Kidney (tissue), 14 donors: Measurements from ENCODE around the gene KIR3DL2. TPM values are rescaled to one million over a fixed set of nuclear protein-coding genes. Genes with fewer than 3 reads are reported as not detected.

Experiments
- DNase-seq, 5 donors: peaks; one replicate each; pipeline ENCODE4 v3.0.0-alpha.2; 2013 to 2020
- FAIRE-seq: peaks from 2 replicates; lab custom pipeline; 2012; peaks lifted over from hg19 to GRCh38; lab: Jason Lieb, UNC
- H3K27ac ChIP-seq, 2 donors: one replicate each; pipeline ENCODE4 v1.7.0; 2013; ENCODE audit warnings: low read depth in 2 of 2, low read length in 2 of 2, inconsistent platforms in 1 of 2
- H3K27me3 ChIP-seq: one replicate; pipeline ENCODE4 v1.7.1; 2013; ENCODE audit warnings: low read length, inconsistent platforms; ENCODE audit not compliant: control insufficient read depth, insufficient read depth
- H3K36me3 ChIP-seq, 3 donors: one replicate each; pipeline versions ENCODE4 v1.7.0 to v1.7.1; 2013; ENCODE audit warnings: low read length in 3 of 3, control low read depth in 1 of 3, inconsistent platforms in 1 of 3; ENCODE audit not compliant: insufficient read depth in 3 of 3, control insufficient read depth in 2 of 3
- H3K4me1 ChIP-seq, 3 donors: one replicate each; pipeline versions ENCODE4 v1.7.0 to v1.7.1; 2013; ENCODE audit warnings: low read length in 3 of 3, inconsistent platforms in 1 of 3, low read depth in 1 of 3; ENCODE audit not compliant: control insufficient read depth in 2 of 3, insufficient read depth in 2 of 3
- H3K4me3 ChIP-seq, 3 donors: one replicate each; pipeline versions ENCODE4 v1.7.0 to v1.8.1; 2013; ENCODE audit warnings: low read length in 3 of 3, control low read depth in 1 of 3, inconsistent platforms in 1 of 3
- H3K9ac ChIP-seq, 3 donors: one replicate each; pipeline versions ENCODE4 v1.7.0 to v1.7.1; 2013; ENCODE audit warnings: low read length in 3 of 3, control low read depth in 1 of 3, inconsistent platforms in 1 of 3
- H3K9me3 ChIP-seq, 3 donors: one replicate each; pipeline versions ENCODE4 v1.7.0 to v1.7.1; 2013; ENCODE audit warnings: low read length in 3 of 3, control low read depth in 1 of 3, inconsistent platforms in 1 of 3; ENCODE audit not compliant: control insufficient read depth in 2 of 3, insufficient read depth in 1 of 3
- intact Hi-C: fragments of 100-400 bp; cut with DNase I; formaldehyde crosslinking; loops from one replicate; pipeline ENCODE4 v1.11.1; 2022
- polyA plus RNA-seq: library from polyadenylated mRNA; stranded (reverse); fragments of 350-450 nt; fragmentation: Illumina TruSeq; extraction: RNeasy Lipid Tissue Mini Kit (QIAGEN cat#74804); gene quantifications from one replicate; pipeline ENCODE4 v1.2.3, GENCODE V29; 2014; ENCODE audit warnings: low read depth, low replicate concordance; ENCODE audit not compliant: insufficient read depth
- total RNA-seq: library from RNA; stranded (reverse); fragmentation: NEBNext Ultra II Directional; extraction: Animal tissue kit (Norgen Biotek cat#: 25700); gene quantifications from one replicate; pipeline ENCODE4 v1.2.1, GENCODE V29; 2021
- TF ChIP-seq, protein P1 (sequence below): IDR thresholded peaks from 3 replicates; pipeline ENCODE4 v1.5.1; 2012; ENCODE audit warnings: mild to moderate bottlenecking, moderate library complexity, borderline replicate concordance; ENCODE audit not compliant: insufficient read depth; ENCODE audit errors: extremely low read depth
- donor health status: control.
- donor health status: control.
- donor health status: control.
- donor health status: control.
- donor health status: control.
- donor health status: DM: yes; HTN: yes; CAD: no.
- donor health status: Normal renal cell carcinoma (clear cell type).

KIR3DL2 gene
- total and polyA plus RNA-seq, 2 donors from 2014 or later = 0.13 TPM; not detected in 1

DNA sequence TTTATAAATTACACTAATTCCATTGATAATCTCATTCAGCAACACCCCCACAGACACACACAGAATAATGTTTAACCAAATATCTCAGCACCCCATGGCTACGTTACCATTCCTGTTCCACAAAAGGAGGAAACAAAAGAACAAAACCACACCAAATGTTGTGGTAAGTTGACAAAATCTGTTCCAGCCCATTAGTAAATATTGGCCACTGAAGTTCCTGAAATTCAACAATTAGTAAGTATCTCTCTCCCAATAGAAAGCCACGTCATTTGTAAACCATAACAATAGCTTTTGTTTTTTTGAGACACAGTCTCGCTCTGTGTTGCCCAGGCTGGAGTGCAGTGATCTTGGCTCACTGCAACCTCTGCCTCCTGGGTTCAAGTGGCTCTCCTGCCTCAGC is 21.5 kb downstream of the KIR3DL2 start:
- H3K4me3 ChIP-seq = no peak overlapping the region
- H3K9ac ChIP-seq = no peak overlapping the region
- no peaks in the 10 kb centered on the region for H3K9me3 ChIP-seq
- no peaks in the 10 kb centered on the region for H3K36me3 ChIP-seq
- no peak for DNase-seq
- no peaks in the 10 kb centered on the region for H3K4me1 ChIP-seq
- intact Hi-C loops = no loop called here
- H3K27me3 ChIP-seq = no peaks in the 10 kb centered on the region
- TF ChIP-seq, protein P1, sequence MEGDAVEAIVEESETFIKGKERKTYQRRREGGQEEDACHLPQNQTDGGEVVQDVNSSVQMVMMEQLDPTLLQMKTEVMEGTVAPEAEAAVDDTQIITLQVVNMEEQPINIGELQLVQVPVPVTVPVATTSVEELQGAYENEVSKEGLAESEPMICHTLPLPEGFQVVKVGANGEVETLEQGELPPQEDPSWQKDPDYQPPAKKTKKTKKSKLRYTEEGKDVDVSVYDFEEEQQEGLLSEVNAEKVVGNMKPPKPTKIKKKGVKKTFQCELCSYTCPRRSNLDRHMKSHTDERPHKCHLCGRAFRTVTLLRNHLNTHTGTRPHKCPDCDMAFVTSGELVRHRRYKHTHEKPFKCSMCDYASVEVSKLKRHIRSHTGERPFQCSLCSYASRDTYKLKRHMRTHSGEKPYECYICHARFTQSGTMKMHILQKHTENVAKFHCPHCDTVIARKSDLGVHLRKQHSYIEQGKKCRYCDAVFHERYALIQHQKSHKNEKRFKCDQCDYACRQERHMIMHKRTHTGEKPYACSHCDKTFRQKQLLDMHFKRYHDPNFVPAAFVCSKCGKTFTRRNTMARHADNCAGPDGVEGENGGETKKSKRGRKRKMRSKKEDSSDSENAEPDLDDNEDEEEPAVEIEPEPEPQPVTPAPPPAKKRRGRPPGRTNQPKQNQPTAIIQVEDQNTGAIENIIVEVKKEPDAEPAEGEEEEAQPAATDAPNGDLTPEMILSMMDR = no peak
- no peak overlapping the region for H3K27ac ChIP-seq
- FAIRE-seq = no peak

DNA sequence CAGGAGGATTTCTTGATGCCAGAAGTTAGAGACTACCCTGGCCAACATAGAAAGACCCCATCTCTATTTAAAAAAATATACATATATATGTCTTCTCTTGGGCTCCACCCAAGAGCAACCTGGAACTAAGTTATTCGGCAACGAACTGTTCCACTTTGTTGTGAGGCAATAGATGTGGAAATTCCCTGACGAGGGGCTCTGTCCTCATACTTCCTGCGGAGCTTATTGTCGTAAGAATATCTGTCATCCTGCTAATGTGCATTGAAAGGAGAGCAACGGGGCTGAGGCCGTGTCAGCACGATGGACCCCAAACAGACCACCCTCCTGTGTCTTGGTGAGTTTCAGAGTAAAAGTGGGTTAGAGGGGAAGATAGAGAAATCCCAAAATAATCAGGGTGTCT is 23.7 kb downstream of the KIR3DL2 start, which contains the start of gene FCAR:
FCAR (plus strand) TSS at position 246 of the 400 bp plus-strand sequence; CDS start at position 301, 55 bp downstream.
- no peaks in the 10 kb centered on the region for H3K27me3 ChIP-seq
- no peak within 1 kb of the TSS for H3K9ac ChIP-seq
- H3K4me1 ChIP-seq = no peaks in the 10 kb centered on the region
- no peak within 1 kb of the TSS for H3K4me3 ChIP-seq
- no peaks in the 10 kb centered on the region for H3K36me3 ChIP-seq
- TF ChIP-seq, protein P1 = no peak
- no peak for FAIRE-seq
- H3K9me3 ChIP-seq = no peaks in the 10 kb centered on the region
- intact Hi-C loops = no loop called here
- DNase-seq = no peak
- H3K27ac ChIP-seq = no peak within 1 kb of the TSS

DNA sequence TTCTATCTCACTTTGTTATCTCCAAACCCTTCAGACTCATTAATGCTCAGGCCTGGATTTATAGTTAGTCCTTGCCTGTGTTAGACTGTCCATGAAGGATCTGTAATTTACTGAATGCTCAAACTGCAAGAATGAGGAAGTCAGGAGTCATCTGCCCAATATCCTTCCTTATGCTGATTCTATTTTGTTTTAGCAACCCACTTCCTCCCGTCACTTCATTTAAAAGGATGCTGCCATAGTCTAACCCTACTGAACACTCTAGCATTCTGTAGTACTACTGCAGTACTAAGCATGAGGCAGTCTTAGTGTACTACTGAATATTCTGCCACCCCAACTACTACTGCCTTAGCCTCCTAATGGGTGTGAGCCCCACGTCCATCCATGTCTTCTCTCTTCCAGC is 25.3 kb downstream of the KIR3DL2 start:
- no peak overlapping the region for H3K9ac ChIP-seq
- no peaks in the 10 kb centered on the region for H3K9me3 ChIP-seq
- intact Hi-C loops = no loop called here
- no peaks in the 10 kb centered on the region for H3K27me3 ChIP-seq
- no peak overlapping the region for H3K4me3 ChIP-seq
- no peak for FAIRE-seq
- no peaks in the 10 kb centered on the region for H3K36me3 ChIP-seq
- TF ChIP-seq, protein P1 = no peak
- DNase-seq = no peak
- H3K4me1 ChIP-seq = no peaks in the 10 kb centered on the region
- H3K27ac ChIP-seq = no peak overlapping the region

DNA sequence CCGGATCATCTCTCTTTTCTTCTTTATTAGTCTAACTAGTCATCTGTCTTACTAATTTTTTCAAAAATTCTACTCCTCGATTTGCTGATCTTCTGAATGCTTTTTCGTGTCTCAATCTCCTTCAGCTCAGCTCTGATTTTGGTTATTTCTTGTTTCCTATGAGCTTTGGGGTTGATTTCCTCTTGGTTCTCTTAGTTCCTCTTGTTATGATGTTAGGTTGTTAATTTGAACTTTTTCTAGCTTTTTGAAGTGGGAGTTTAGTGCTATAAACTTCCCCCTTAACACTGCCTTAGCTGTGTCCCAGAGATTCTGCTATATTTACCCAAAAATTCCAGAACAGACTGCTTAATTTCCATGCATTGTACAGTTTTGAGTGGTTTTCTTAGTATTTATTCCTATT is 27.2 kb downstream of the KIR3DL2 start:
- H3K27ac ChIP-seq = no peak overlapping the region
- DNase-seq (no peak), FAIRE-seq (no peak)
- H3K4me1 ChIP-seq = no peaks in the 10 kb centered on the region
- intact Hi-C loops = no loop called here
- H3K9me3 ChIP-seq = no peaks in the 10 kb centered on the region
- H3K27me3 ChIP-seq = no peaks in the 10 kb centered on the region
- H3K4me3 ChIP-seq = no peak overlapping the region
- H3K36me3 ChIP-seq = no peaks in the 10 kb centered on the region
- TF ChIP-seq, protein P1 = no peak
- no peak overlapping the region for H3K9ac ChIP-seq
